Esophagus squamous epithelium (tissue), 5 donors: ENCODE data around the gene UBQLN4. TPM values are rescaled to one million over a fixed set of nuclear protein-coding genes. Genes with fewer than 3 reads are reported as not detected.
A peak's percentile ranks its signal among the peaks of the same experiment; 100 is the strongest.

Experiments
- DNase-seq: peaks from one replicate; lab custom pipeline; 2025; lab: John Stamatoyannopoulos, UW
- H3K27ac ChIP-seq, 4 donors: fragments of 200-600 bp; sonication (generic); one replicate each; pipeline ENCODE4 v1.5.1; 2016 to 2019; ENCODE audit warnings: mild to moderate bottlenecking in 1 of 4
- H3K27me3 ChIP-seq, 4 donors: fragments of 200-600 bp; sonication (generic); 1 replicate in 3 of 4; 2 replicates in 1 of 4; pipeline versions ENCODE4 v1.5.1 to v1.6.0; 2017 to 2021; ENCODE audit warnings: antibody characterized with exemption in 1 of 4
- H3K36me3 ChIP-seq, 3 donors: fragments of 200-600 bp; sonication (generic); one replicate each; pipeline ENCODE4 v1.5.1; 2016 to 2019
- H3K4me1 ChIP-seq, 3 donors: fragments of 200-600 bp; sonication (generic); one replicate each; pipeline ENCODE4 v1.5.1; 2017 to 2019
- H3K4me3 ChIP-seq, 4 donors: fragments of 200-600 bp; sonication (generic); 1 replicate in 3 of 4; 2 replicates in 1 of 4; pipeline ENCODE4 v1.5.1; 2016 to 2019; ENCODE audit warnings: mild to moderate bottlenecking in 2 of 4, moderate library complexity in 1 of 4
- H3K9me3 ChIP-seq, 3 donors: fragments of 200-600 bp; sonication (generic); one replicate each; pipeline ENCODE4 v1.5.1; 2016 to 2019
- POLR2A ChIP-seq, 4 donors: fragments of 450-650 bp; IDR thresholded peaks; one replicate each; pipeline ENCODE4 v1.6.1; 2017; ENCODE audit warnings: antibody characterized with exemption in 4 of 4, mild to moderate bottlenecking in 4 of 4, moderate library complexity in 3 of 4
- WGBS, 2 donors: methylation state at CpG; one replicate each; pipeline ENCODE4 v1.1.5; 2018; 5-methylcytosine and 5-hydroxymethylcytosine counted together
- intact Hi-C: fragments of 100-400 bp; cut with DNase I; formaldehyde crosslinking; loops from one replicate; pipeline ENCODE4 v1.15.0; 2022
- total RNA-seq, 4 donors: library from RNA; depleted of rRNA; stranded (reverse); fragments of >200 nt; gene quantifications; one replicate each; pipeline ENCODE4 v1.1.0, GENCODE V29; 2016
- TF ChIP-seq, protein P1 (sequence below), 6 experiments: fragments of 450-650 bp in 4 of 6; fragments of 200-600 bp in 2 of 6; sonication (generic) in 2 of 6; IDR thresholded peaks; one replicate each; pipeline ENCODE4 v1.5.1; 2016 to 2019; ENCODE audit warnings: antibody characterized with exemption in 6 of 6, mild to moderate bottlenecking in 4 of 6, moderate library complexity in 4 of 6
- donor health status: DM: yes; HTN: yes; CAD: no.

The UBQLN4 gene
- total RNA-seq, 4 donors from 2014 or later, result 19.7 to 32.7 (median 25.5) TPM

DNA sequence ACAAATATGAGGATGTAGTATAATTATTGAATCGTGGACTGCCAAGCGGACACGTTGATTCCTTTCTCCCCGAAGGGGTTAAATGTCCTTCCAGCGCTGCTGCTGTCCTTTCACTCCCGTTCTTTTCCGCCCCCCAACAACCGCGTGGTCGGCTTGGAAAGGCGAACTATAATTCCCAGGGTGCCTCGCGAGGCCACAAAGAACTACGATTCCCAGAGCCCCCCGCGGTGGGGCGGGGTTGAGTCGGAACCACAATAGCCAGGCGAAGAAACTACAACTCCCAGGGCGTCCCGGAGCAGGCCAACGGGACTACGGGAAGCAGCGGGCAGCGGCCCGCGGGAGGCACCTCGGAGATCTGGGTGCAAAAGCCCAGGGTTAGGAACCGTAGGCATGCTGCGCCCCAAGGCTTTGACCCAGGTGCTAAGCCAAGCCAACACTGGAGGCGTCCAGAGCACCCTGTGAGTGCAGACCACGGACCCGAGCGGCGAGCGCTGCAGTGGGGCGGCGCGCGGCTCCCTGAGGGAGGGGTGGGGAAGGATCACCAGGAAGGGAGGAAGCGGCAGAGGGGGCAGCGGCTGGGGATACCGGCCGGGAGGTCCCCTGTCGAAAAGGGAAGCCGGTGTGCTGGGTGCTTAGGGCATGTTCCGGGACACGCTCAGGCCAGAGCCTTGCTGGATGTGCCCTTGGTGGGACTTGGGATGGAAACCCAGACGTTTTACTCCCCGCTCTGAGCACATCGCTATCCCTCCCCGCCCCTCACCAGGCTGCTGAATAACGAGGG lies 1.1 kb upstream of the UBQLN4 start, which contains the start of gene LAMTOR2:
LAMTOR2 (plus strand) TSS at position 283 of the 781 bp plus-strand sequence; CDS start at position 391, 108 bp downstream.
- H3K4me3 ChIP-seq, result peak within 1 kb of the TSS; percentile 84 to 95 (median 88)
- peak in 3 of 4 donors; percentile 32 to 63 (median 41) for TF ChIP-seq POLR2A (IDR thresholded peaks at IDR 0.05)
- TF ChIP-seq, protein P1, sequence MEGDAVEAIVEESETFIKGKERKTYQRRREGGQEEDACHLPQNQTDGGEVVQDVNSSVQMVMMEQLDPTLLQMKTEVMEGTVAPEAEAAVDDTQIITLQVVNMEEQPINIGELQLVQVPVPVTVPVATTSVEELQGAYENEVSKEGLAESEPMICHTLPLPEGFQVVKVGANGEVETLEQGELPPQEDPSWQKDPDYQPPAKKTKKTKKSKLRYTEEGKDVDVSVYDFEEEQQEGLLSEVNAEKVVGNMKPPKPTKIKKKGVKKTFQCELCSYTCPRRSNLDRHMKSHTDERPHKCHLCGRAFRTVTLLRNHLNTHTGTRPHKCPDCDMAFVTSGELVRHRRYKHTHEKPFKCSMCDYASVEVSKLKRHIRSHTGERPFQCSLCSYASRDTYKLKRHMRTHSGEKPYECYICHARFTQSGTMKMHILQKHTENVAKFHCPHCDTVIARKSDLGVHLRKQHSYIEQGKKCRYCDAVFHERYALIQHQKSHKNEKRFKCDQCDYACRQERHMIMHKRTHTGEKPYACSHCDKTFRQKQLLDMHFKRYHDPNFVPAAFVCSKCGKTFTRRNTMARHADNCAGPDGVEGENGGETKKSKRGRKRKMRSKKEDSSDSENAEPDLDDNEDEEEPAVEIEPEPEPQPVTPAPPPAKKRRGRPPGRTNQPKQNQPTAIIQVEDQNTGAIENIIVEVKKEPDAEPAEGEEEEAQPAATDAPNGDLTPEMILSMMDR (IDR thresholded peaks at IDR 0.05), result peak in 1 of 6 experiments; percentile 17
- peak; percentile 88 for DNase-seq
- WGBS, 2 donors, result 0 to 1% methylated on average over 14 to 15 of the region's 53 CpGs
- peak within 1 kb of the TSS; percentile 95 to 98 (median 96) for H3K27ac ChIP-seq
- peaks cover 0 to 40% (median 11%) of the 10 kb centered on the region in 3 donors for H3K4me1 ChIP-seq
- H3K27me3 ChIP-seq, result no peaks in the 10 kb centered on the region
- intact Hi-C loops, result loop anchor here (10.0 kb wide), 1 partner anchor 120 kb away; the partner anchor contains the start of gene KHDC4
- H3K36me3 ChIP-seq, result peaks cover 0 to 24% (median 0%) of the 10 kb centered on the region in 3 donors
- no peaks in the 10 kb centered on the region for H3K9me3 ChIP-seq

GRCh38 chr1:156052862-156053767 lies 483 bp downstream of the UBQLN4 start:
- intact Hi-C loops, result loop anchor here (10.0 kb wide), 1 partner anchor 118 kb away; the partner anchor contains the start of gene KHDC4
- WGBS, 2 donors, result 0 to 1% methylated on average over 15 to 28 of the region's 63 CpGs
- Histone ChIP-seq H3K36me3 (peaks cover 0 to 40% (median 0%) of the 10 kb centered on the region in 3 donors), H3K27me3 (no peaks in the 10 kb centered on the region), H3K9me3 (no peaks in the 10 kb centered on the region), H3K4me3 (peak overlapping the region; percentile 84 to 95 (median 88)), H3K4me1 (peaks cover 0 to 35% (median 11%) of the 10 kb centered on the region in 3 donors), H3K27ac (peak overlapping the region; percentile 95 to 98 (median 96))
- DNase-seq, result no peak
- no peak for TF ChIP-seq POLR2A (IDR thresholded peaks at IDR 0.05)
- TF ChIP-seq, protein P1 (IDR thresholded peaks at IDR 0.05), result peak in 2 of 6 experiments; percentile 8 to 33

DNA sequence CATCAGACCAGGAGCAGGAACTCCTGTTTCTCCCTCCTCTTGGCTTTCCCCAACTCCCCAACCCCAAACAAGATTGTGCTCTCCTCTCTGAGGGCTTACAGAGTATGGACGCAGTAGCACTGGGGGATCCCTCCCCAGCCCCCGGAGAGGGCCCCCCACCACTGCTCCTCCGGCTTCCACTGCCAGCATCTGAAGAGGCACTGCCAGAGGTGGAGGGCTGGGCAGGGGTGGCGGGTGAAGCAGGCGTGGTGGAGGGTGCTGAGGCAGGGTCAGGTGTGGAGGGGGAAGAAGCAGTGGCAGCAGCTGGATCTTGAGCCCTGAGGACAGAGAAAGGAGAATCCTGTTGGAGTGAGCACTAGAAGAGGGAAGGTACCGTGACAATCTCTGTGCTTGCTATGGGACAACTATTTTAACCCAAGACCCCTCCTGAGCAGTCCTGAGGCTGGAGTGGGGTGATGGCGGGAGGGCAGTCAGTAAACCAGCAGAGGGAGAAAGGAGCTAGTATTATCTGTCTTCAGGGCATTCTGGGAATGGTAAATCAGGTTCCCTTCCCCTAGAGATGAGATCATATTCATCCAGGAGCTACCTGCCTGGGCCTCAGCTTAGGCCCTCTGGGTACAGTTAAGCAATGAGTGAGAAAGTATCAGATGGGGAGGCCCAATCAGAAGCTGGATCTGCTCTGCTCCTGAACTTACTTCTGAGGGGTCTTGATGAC lies 2.4 kb downstream of the UBQLN4 start:
- Histone ChIP-seq H3K9me3 (no peaks in the 10 kb centered on the region), H3K4me3 (no peak overlapping the region), H3K27me3 (no peaks in the 10 kb centered on the region), H3K27ac (no peak overlapping the region), H3K36me3 (peaks cover 0 to 52% (median 3%) of the 10 kb centered on the region in 3 donors), H3K4me1 (peaks cover 0 to 29% (median 11%) of the 10 kb centered on the region in 3 donors)
- no peak for DNase-seq
- TF ChIP-seq POLR2A (IDR thresholded peaks at IDR 0.05), result no peak
- TF ChIP-seq, protein P1 (IDR thresholded peaks at IDR 0.05), result no peak
- WGBS, 2 donors, result 91 to 100% methylated on average over 2 to 3 of the region's 7 CpGs
- intact Hi-C loops, result loop anchor here (10.0 kb wide), 1 partner anchor 116 kb away; the partner anchor contains the start of gene KHDC4

DNA sequence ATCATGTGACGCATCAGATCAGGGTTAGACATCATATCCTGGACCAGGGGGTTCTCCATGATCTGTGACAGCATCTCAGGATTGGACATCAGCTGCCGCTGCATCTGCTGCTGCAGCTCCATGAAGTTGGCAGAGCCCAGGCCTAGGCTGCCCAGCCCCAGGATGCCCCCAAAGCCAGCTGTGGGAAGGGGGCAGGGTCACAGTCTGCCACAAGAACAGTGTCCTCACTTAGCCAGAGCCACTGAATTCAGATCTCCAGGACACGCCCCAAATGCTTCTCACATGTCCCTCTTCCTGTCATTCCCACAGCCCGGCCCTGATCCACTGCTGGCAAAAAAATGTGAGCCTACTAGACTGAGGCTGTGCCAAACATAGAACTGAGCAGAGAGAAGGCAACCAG lies 3.2 kb downstream of the UBQLN4 start:
- Histone ChIP-seq H3K36me3 (peaks cover 0 to 59% (median 3%) of the 10 kb centered on the region in 3 donors), H3K9me3 (no peaks in the 10 kb centered on the region), H3K4me1 (peaks cover 0 to 21% (median 3%) of the 10 kb centered on the region in 3 donors), H3K4me3 (no peak overlapping the region), H3K27ac (no peak overlapping the region), H3K27me3 (no peaks in the 10 kb centered on the region)
- WGBS, 2 donors, result 73 to 86% methylated on average over 2 to 3 of the region's 4 CpGs
- TF ChIP-seq, protein P1 (IDR thresholded peaks at IDR 0.05), result no peak
- no peak for TF ChIP-seq POLR2A (IDR thresholded peaks at IDR 0.05)
- intact Hi-C loops, result loop anchor here (10.0 kb wide), 1 partner anchor 116 kb away; the partner anchor contains the start of gene KHDC4
- no peak for DNase-seq
